Anterior cingulate cortex (tissue), 58 donors: ENCODE measurements around the gene SEC23B.

Experiments
- DNase-seq, 58 donors: peaks; one replicate each; lab custom pipeline; 2025; lab: John Stamatoyannopoulos, UW

The SEC23B gene

GRCh38 chr20:18580012-18580411 lies 72.3 kb downstream of the SEC23B start:
- DNase-seq = no peak

DNA sequence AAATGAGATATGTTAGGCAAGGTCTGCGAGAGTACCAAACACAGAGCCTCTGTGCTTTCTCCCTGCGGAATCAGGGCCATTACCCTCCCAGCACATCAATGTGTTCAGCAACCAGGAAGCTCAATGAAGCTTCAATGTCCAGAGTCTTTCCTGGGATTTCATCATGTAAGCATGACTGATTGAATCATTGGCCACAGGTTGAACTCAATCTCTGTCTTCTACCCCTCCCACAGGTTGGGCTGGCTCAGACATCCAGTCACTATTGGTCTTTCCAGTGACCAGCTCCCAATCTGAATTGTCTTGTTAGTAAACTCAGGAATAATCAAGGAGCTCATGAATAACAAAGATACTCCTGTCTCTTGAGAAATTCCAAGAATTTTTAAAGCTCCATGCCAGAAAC lies 77.4 kb downstream of the SEC23B start:
- no peak for DNase-seq

DNA sequence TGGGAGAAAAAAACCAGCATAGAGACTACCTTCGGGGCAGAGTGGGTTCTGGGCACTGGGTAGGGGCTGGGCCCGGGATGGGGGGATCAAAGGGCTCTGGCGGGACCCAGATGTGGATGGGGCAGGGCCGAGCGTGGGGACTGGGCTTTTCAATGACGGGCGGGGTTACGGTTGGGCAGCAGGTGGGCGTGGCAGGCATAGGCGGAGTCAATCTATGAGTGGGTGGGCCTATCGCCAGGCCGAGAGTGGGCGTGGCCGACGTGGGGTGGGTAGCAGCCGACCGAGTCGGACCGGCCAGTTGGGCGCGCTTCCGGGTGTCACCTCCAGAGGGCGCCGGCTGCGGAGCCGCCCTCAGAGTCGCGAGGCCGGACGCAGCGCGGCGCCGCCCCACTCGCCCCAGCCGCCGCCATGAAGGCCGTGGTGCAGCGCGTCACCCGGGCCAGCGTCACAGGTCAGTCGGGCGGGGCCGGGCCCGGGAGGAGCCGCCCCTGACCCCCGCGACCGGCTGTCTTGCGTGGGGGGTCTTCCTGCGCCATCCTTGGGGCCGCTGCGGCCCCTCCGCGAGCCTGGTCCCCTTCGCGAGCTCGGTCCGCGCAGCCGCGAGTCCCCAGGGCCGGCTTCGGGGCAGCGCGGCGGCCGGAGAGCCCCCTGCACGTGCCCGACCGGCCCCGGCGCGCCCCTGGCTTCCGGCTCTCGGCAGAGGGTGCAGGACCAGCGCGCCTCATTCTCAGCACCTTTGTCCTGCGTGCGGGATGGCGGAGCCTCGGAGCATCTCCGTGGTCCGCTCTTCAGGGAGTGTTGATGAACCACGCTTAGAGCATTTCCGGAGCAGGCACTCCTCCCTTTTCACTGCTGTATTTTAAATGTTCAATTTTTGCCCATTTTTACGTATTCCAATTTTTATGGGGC lies 80.2 kb downstream of the SEC23B start, which contains the start of gene DTD1:
DTD1 (plus strand) TSS at position 390 of the 909 bp plus-strand sequence; CDS start at position 409, 19 bp downstream.
- peak; percentile 30 to 97 (median 90) for DNase-seq

GRCh38 chr20:18588574-18588933 lies 80.8 kb downstream of the SEC23B start:
- DNase-seq = peak in 17 of 58 donors; percentile 16 to 64 (median 36)

- DNase-seq = no peak
These were observed 82.4 kb downstream of the SEC23B start for GRCh38 chr20:18589941-18590674.

GRCh38 chr20:18596270-18596669 lies 88.5 kb downstream of the SEC23B start:
- no peak for DNase-seq

- no peak for DNase-seq
These were observed 102.0 kb downstream of the SEC23B start for GRCh38 chr20:18609741-18610140.
